Stimulated activated CD4-positive, alpha-beta T cell treated with anti-CD3 and anti-CD28 coated beads, Interleukin-2, amount 100 ng/mL, for 24 hours (primary cell): Measurements from ENCODE around the gene SPAG4.
A peak's percentile ranks its signal among the peaks of the same experiment; 100 is the strongest.

Source experiments
- DNase-seq, 2 donors: peaks; one replicate each; pipeline ENCODE4 v3.0.0-alpha.2; 2020

Gene SPAG4

GRCh38 chr20:35625584-35626385 lies 10.2 kb downstream of the SPAG4 start:
- peak in 1 of 2 donors; percentile 9 for DNase-seq

DNA sequence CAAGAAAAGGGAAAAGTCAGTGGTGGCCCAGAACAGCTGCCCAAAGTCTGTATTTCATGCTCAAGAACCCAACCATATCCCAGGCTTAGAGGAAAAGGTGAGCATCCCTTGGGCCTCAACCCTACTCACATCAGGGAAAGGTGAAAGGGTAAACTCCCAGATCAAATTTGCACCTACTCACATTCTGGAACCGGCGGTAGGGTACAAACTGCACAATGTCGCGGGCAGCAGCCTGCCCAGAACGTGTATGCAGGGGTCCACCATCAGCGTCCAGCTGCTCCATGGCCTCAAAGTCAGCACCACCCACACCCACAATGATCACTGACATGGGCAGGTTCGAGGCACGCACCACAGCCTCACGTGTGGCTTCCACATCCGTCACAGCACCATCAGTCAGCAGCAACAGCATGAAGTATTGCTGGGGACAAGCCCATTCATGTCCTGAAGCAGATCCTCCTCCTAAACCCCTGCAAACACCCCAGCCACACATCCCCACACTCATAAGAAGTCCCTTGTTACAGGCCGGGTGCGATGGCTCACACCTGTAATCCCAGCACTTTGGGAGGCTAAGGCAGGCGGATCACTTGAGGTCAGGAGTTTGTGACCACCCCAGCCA lies 10.9 kb downstream of the SPAG4 start:
- DNase-seq, result peak in 1 of 2 donors; percentile 13

- no peak for DNase-seq
Observed at GRCh38 chr20:35627121-35627520, 11.5 kb downstream of the SPAG4 start.

DNA sequence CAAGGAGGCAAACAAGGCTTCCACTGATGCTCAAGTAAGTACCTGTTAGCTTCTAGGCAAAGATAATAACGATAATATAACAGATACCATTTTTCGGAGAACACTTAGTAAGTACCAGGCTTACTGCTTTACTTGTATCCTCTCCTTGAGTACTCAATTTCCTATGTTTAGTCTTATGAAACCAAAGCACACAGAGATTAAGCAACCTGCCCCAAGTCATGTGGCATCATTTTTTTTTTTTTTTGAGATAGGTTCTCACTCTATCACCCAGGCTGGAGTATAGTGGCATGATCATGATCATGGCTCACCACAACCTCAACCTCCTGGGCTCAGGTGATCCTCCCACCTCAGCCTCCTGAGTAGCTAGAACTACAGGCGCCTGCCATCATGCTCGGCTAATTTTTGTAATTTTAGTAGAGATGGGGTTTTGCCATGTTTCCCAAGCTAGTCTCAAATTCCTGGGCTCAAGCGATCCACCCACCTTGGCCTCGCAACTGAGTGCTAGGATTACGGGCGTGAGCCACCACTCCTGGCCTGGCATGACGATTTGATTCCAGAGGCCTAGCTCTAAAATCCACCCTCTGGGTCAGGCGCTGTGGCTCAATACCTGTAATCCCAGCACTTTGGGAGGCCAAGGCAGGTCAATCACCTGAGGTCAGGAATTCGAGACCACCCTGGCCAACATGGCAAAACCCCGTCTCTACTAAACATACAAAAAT lies 14.0 kb downstream of the SPAG4 start:
- DNase-seq, result no peak

- DNase-seq, result no peak
Observed at GRCh38 chr20:35630636-35631035, 15.0 kb downstream of the SPAG4 start.

DNA sequence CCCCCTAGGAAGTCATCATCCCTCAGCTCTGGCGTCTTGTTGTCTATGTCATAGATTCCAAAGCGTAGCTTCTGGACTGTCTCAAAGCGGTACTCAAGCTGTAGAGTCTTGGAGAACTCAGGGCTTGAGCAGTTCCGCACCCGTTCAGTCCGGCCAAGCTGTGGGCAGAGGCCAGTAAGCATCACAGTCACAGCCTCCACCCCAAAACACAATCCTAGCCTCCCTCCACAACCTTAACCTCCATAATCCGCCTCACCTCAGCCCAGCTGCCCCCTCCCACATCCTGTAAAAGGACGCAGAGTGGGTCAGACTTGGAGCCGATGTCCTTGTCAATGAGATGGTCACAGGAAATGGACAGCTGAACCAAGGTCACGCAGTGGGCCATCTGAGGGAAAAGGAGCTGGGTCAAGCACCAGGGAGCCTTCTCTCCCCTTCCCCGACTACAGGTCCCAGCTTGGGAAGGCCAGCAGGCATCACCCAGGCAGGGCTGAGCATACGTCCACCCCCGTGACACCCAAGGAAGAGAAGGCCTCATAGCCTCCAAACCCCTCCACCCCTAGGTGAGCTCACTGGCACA lies 17.0 kb downstream of the SPAG4 start:
- no peak for DNase-seq

DNA sequence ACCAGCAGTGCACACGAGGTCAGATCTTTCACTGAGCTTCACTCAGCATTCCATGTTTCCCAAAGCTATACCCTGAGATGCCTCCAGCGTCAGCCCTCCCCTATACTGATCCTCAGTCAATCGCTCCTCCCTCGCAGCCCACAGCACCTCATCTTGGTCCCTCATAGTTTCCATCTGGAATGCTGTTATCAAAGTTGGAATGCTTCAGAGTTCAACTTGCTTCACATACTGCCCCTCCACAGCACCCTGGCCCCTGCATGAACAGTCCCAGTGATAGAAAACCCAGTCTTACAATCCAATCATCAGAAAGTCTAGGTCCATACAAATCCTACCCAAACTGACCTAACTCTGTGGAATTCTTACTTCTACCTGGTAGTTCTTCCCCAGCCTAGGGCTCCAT lies 20.0 kb downstream of the SPAG4 start:
- DNase-seq, result no peak

- DNase-seq, result no peak
Observed at GRCh38 chr20:35636095-35636494, 20.5 kb downstream of the SPAG4 start.

DNA sequence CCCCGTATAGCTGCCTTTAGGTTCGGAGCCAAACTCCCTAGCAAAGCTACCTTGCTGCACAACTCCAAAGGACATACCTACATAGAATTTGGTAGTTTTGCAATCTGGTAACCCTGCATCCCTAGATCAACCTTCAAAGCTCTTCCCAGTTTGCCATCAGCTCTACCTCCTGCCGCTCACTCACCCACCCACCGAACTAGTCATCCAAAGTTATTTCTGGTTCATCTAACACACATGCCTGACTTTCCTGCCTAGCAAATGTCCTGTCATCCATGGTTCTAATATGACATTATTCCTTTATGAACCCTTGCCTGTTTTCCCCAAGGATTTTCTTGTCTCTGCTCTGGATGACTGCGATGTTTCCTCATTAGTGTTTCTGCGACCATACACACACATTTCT lies 21.6 kb downstream of the SPAG4 start:
- DNase-seq, result no peak

GRCh38 chr20:35638751-35639150 lies 23.1 kb downstream of the SPAG4 start:
- no peak for DNase-seq

DNA sequence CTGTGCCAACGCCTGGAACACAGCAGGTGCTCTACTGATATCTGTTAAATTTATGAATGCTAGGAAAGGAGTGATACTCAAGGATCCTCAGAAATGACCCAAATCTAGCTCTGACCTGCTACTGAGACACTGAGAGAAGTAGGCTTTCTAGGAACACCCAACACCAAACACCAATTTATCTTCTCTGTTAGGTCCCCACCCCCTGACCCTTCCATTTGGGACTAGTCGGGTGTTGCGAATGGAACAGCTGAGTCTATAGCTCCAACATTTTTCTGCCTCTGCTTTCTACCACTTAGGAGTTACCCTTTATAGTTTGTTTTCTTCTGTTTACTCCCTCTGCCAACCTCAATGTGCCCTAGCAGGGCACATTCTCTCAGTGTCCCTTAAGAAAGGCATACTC lies 25.1 kb downstream of the SPAG4 start:
- DNase-seq, result no peak

- no peak for DNase-seq
Observed at GRCh38 chr20:35641743-35642142, 26.1 kb downstream of the SPAG4 start.

GRCh38 chr20:35643045-35643444 lies 27.4 kb downstream of the SPAG4 start:
- no peak for DNase-seq

DNA sequence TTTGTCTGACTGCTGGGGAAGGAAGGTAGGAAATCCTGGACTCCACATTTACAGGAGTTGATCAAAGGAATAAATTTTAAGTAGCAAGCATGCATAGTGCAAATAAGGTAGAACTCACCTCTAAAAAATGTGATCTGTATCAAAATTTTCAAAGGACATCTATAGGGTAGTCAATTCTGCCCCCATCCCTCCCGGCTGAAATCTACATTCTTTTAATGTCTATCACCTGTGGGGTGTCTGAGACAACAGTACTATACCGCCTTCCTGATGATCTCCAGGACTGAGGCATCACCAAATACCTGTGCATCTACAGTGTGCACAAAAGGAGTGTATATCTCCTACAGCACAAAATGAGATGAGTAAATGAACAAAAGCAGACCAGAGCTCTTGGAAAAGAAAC lies 29.2 kb downstream of the SPAG4 start:
- DNase-seq, result no peak

DNA sequence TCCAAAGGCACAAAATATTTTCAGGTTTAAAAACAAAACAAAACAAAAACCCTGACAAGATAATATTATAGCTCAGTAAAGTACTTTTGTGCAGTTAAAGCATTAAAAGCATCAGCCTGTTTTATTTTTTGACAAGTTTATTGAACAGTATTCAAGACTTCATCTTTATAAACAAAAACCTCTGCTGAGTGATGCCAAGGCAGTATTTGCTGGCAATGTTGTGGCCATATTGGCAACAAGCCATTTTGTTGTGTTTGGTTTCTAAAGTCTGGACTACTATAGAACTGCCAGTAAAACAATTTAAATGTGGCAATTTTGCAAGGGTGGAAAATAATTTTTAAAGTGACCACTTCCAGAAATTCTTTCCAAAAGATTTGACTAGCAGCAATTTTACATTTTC lies 33.2 kb downstream of the SPAG4 start:
- no peak for DNase-seq

DNA sequence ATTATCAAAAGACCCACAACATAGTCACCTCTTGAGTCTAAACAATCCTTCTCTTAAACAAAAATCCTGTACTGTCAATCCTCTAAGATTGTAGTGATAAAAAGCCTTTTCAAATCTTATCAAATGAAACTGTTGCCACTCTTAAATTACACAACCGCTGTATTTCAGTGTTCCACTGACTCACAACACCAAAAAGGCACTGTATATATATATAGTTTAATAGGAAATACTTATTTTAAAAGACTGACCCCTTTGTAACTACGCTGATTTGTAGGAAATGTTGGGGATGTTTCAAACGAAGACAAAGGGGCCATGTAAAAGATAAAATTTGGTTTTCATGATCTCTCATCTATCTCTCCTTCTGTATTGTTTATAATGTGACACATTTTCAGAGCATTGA lies 35.0 kb downstream of the SPAG4 start:
- DNase-seq, result no peak

- DNase-seq, result no peak
Observed at GRCh38 chr20:35651958-35652357, 36.3 kb downstream of the SPAG4 start.

DNA sequence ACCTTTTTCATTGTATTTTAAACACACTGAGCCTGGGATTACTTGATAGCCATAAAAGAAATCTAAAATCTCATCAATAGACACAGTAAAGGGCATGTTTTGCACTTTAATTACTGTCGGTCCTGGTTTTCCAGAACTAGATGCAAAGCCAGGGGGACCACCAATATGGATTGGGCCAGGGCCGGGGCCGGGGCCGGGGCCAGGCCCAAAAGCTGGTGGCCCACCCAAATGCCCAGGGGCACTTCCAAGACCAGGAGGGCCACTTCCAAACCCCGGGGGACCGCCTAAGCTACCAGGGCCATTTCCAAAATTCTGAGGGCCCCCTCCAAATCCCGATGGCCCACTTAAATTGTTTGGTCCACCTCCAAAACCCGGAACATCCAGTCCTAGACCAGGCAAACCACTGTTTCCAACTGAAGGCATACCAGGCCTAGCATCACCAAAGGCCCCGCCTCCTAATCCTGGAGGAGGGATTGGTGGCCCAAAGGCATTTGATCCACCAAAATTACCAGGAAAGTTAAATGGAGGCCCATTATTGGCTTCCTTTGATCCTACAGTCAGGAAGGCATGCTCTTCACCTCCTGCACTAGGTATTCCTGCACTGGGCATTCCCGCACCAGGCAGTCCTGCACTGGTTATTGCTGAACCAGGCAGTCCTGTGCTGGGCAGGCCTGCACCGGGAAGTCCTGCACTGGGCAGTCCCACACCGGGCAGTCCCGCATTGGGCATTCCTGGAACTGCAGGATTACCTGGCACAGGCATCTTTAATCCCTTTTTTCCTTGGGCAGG lies 37.2 kb downstream of the SPAG4 start:
- DNase-seq, result no peak

DNA sequence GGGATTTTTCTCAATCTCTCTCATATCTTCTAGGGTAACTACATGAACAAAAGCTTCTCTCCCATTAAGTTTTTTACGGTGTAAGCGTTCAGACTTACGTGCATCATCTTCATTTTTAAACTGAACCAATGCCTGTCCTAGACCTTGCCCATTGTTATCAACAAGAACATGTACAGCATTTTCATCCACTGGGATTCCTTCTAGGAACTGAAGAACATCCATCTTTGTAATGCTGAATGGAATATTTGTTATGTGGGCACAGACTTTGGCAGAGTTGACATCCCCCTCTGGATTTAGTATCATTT lies 37.8 kb downstream of the SPAG4 start:
- no peak for DNase-seq

GRCh38 chr20:35653893-35654292 lies 38.3 kb downstream of the SPAG4 start:
- DNase-seq, result no peak

GRCh38 chr20:35654415-35654814 lies 38.8 kb downstream of the SPAG4 start:
- no peak for DNase-seq

GRCh38 chr20:35657271-35657670 lies 41.6 kb downstream of the SPAG4 start:
- DNase-seq, result no peak
